MM.1S (cell line): ENCODE results near the gene PSMB5.
"Not testable (repeated sequence)": the region's sequence is repeated elsewhere in the genome, so short reads cannot be mapped to it uniquely, and the experiment has no call there.

ENCODE experiments used
- DNase-seq: peaks from one replicate; pipeline ENCODE4 v3.0.0-alpha.2; 2015
- H2AFZ ChIP-seq: fragments of 300-600 bp; sonication (generic); 2 replicates; pipeline ENCODE4 v1.6.0; 2016; ENCODE audit warnings: antibody characterized with exemption, low read length
- H3F3A ChIP-seq: fragments of 300-600 bp; sonication (generic); 2 replicates; pipeline ENCODE4 v1.6.1; 2016; ENCODE audit warnings: mild to moderate bottlenecking, antibody characterized with exemption, low read length, moderate library complexity, mixed read lengths; ENCODE audit not compliant: insufficient read depth
- H3K27ac ChIP-seq: fragments of 300-600 bp; sonication (generic); 2 replicates; pipeline ENCODE4 v1.5.1; 2016; ENCODE audit warnings: mild to moderate bottlenecking, low read length
- H3K27me3 ChIP-seq: fragments of 300-600 bp; sonication (generic); replicated peaks from 2 replicates; pipeline ENCODE4 v1.6.0; 2016; ENCODE audit warnings: low read length; ENCODE audit not compliant: insufficient read depth
- H3K36me3 ChIP-seq: fragments of 300-600 bp; sonication (generic); replicated peaks from 2 replicates; pipeline ENCODE4 v1.6.1; 2016; ENCODE audit warnings: mild to moderate bottlenecking, low read length, mixed read lengths; ENCODE audit not compliant: insufficient read depth
- H3K4me1 ChIP-seq: fragments of 300-600 bp; sonication (generic); 2 replicates; pipeline ENCODE4 v1.6.1; 2016; ENCODE audit warnings: low read length, mixed read lengths
- H3K4me2 ChIP-seq: fragments of 300-600 bp; sonication (generic); 2 replicates; pipeline ENCODE4 v1.6.0; 2016; ENCODE audit warnings: low read depth, low read length
- H3K4me3 ChIP-seq: fragments of 300-600 bp; sonication (generic); 2 replicates; pipeline ENCODE4 v1.5.1; 2016; ENCODE audit warnings: low read length, mixed read lengths
- H3K79me2 ChIP-seq: fragments of 300-600 bp; sonication (generic); 2 replicates; pipeline ENCODE4 v1.6.1; 2016; ENCODE audit warnings: mixed run types, low read length, mixed read lengths
- H3K9ac ChIP-seq: fragments of 300-600 bp; sonication (generic); 2 replicates; pipeline ENCODE4 v1.6.1; 2016; ENCODE audit warnings: low read length, mixed read lengths
- H3K9me2 ChIP-seq: fragments of 300-600 bp; sonication (generic); replicated peaks from 2 replicates; pipeline ENCODE4 v1.6.1; 2016; ENCODE audit warnings: mild to moderate bottlenecking, low read length, mixed read lengths; ENCODE audit not compliant: insufficient read depth
- H3K9me3 ChIP-seq: fragments of 300-600 bp; sonication (generic); replicated peaks from 2 replicates; pipeline ENCODE4 v1.6.1; 2016; ENCODE audit warnings: mild to moderate bottlenecking, low read length, mixed read lengths; ENCODE audit not compliant: insufficient read depth
- H4K20me1 ChIP-seq: fragments of 300-600 bp; sonication (generic); 2 replicates; pipeline ENCODE4 v1.6.1; 2016; ENCODE audit warnings: mild to moderate bottlenecking, low read length, moderate library complexity, mixed read lengths; ENCODE audit not compliant: insufficient read depth
- CTCF ChIP-seq: fragments of 300-600 bp; sonication (generic); IDR thresholded peaks from 2 replicates; pipeline ENCODE4 v1.5.1; 2016; ENCODE audit warnings: antibody characterized with exemption, low read length, mixed read lengths
- EZH2 ChIP-seq: fragments of 300-600 bp; sonication (generic); optimal IDR thresholded peaks from 2 replicates; pipeline ENCODE3; 2017; ENCODE audit warnings: low read depth, mild to moderate bottlenecking, antibody characterized with exemption, low read length, mixed read lengths
- EZH2phosphoT487 ChIP-seq: fragments of 300-600 bp; sonication (generic); IDR thresholded peaks from 2 replicates; pipeline ENCODE4 v1.6.1; 2018; ENCODE audit warnings: antibody characterized with exemption, low read length

PSMB5 gene

GRCh38 chr14:23017091-23017490 is 17.6 kb downstream of the PSMB5 start:
- H3K36me3 ChIP-seq: no peaks in the 10 kb centered on the region
- no peak for DNase-seq
- no peak overlapping the region for H3K9ac ChIP-seq
- no peak overlapping the region for H3K4me2 ChIP-seq
- no peaks in the 10 kb centered on the region for H3K27me3 ChIP-seq
- TF ChIP-seq CTCF: no peak
- TF ChIP-seq EZH2phosphoT487: no peak
- no peak for TF ChIP-seq EZH2
- H3K4me1 ChIP-seq: no peaks in the 10 kb centered on the region
- no peaks in the 10 kb centered on the region for H3K9me2 ChIP-seq
- no peaks in the 10 kb centered on the region for H4K20me1 ChIP-seq
- H3K27ac ChIP-seq: no peak overlapping the region
- H3F3A ChIP-seq: no peaks in the 10 kb centered on the region
- no peak overlapping the region for H2AFZ ChIP-seq
- H3K9me3 ChIP-seq: no peaks in the 10 kb centered on the region
- no peak overlapping the region for H3K4me3 ChIP-seq
- H3K79me2 ChIP-seq: no peaks in the 10 kb centered on the region

GRCh38 chr14:23015618-23016017 is 19.1 kb downstream of the PSMB5 start:
- Histone ChIP-seq H3K4me2 (no peak overlapping the region), H3K27me3 (no peaks in the 10 kb centered on the region), H3K79me2 (no peaks in the 10 kb centered on the region), H3K9me3 (no peaks in the 10 kb centered on the region), H3K9ac (no peak overlapping the region), H3K9me2 (no peaks in the 10 kb centered on the region), H3F3A (no peaks in the 10 kb centered on the region), H3K4me1 (no peaks in the 10 kb centered on the region), H3K4me3 (no peak overlapping the region), H4K20me1 (no peaks in the 10 kb centered on the region), H3K36me3 (no peaks in the 10 kb centered on the region), H3K27ac (no peak overlapping the region), H2AFZ (no peak overlapping the region)
- DNase-seq: no peak
- TF ChIP-seq EZH2 (no peak), EZH2phosphoT487 (no peak), CTCF (no peak)

GRCh38 chr14:23013749-23014054 is 21.0 kb downstream of the PSMB5 start:
- not testable (repeated sequence) for H3K4me1 ChIP-seq, H2AFZ ChIP-seq, H4K20me1 ChIP-seq, H3K79me2 ChIP-seq, DNase-seq, H3K9ac ChIP-seq, H3K9me2 ChIP-seq, H3K27me3 ChIP-seq, H3K4me2 ChIP-seq, H3F3A ChIP-seq, H3K27ac ChIP-seq, H3K36me3 ChIP-seq, H3K9me3 ChIP-seq, H3K4me3 ChIP-seq

- peaks cover 5% of the 10 kb centered on the region; the same call in 1 of the 2 replicates for H3K4me1 ChIP-seq
- H3K27ac ChIP-seq: no peak overlapping the region
- peaks cover 12% of the 10 kb centered on the region for H3F3A ChIP-seq
- H2AFZ ChIP-seq: no peak overlapping the region
- no peaks in the 10 kb centered on the region for H4K20me1 ChIP-seq
- no peak overlapping the region for H3K4me2 ChIP-seq
- no peaks in the 10 kb centered on the region for H3K9me3 ChIP-seq
- H3K79me2 ChIP-seq: no peaks in the 10 kb centered on the region
- TF ChIP-seq EZH2 (no peak), EZH2phosphoT487 (no peak), CTCF (no peak)
- no peaks in the 10 kb centered on the region for H3K36me3 ChIP-seq
- H3K4me3 ChIP-seq: no peak overlapping the region
- no peaks in the 10 kb centered on the region for H3K9me2 ChIP-seq
- no peak for DNase-seq
- no peaks in the 10 kb centered on the region for H3K27me3 ChIP-seq
- H3K9ac ChIP-seq: no peak overlapping the region
Observed at GRCh38 chr14:23013054-23013748, 21.5 kb downstream of the PSMB5 start.
